HG03521 (cell line): ENCODE measurements around the gene WDHD1.
"Not testable (repeated sequence)": the region's sequence is repeated elsewhere in the genome, so short reads cannot be mapped to it uniquely, and the experiment has no call there.

ENCODE experiments used
- ATAC-seq: cut with Tn5 transposase; IDR thresholded peaks from one replicate; pipeline ENCODE4 v1.9.1; 2021; ENCODE audit warnings: mild to moderate bottlenecking, moderate library complexity; ENCODE audit not compliant: unreplicated experiment

WDHD1 gene

DNA sequence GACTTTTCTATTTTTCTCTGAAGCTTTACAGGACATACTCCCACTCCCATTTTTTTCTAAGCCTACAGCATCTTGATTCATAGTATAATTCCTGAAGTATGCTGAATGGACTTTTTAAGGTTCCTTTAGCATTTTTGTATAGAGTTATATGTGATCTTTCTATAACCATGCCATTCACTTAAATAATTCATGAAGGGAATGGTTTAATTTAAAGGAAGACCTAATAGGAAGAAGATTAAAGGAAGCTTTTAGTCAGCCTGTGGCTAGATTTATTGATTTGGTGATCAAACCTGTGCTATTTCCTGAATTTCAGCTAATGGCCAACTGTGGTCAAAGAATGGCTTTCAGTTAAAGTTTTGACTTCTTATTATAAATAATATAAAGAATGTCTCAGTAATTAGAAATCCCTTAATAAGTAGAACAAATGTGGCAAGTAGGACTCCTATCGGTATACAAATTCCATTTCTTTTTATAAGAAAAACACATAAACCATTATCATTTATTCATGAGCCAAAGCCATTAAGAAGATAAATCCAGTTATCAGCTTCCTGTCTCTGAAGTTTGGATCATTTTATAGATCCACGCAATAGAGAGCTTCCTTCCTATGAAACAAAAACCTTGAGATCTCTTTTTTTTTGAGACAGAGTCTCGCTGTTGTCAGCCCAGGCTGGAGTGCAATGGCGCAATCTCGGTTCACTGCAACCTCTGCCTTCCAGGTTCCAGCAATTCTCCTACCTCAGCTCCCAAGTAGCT lies 20.6 kb upstream of the WDHD1 start:
- no peak for ATAC-seq

DNA sequence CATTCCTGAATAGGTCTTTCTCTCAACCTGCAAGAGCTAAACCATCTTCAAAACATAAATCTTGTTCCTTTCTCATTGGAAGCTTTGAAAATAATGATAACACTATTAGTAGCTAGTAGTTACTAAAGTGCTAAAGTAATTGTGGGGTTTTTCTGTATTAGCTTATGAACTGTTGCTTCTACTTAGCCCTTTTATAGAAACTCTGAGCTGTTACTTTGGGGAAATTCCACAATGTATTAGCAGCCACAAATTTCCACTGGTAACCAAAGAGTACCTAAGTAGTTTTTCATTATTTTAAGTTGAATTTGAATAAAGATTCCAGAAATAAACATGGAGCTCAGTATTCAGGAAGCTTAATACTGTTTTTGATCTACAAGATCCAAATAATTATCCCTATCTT lies 18.2 kb upstream of the WDHD1 start:
- no peak for ATAC-seq

DNA sequence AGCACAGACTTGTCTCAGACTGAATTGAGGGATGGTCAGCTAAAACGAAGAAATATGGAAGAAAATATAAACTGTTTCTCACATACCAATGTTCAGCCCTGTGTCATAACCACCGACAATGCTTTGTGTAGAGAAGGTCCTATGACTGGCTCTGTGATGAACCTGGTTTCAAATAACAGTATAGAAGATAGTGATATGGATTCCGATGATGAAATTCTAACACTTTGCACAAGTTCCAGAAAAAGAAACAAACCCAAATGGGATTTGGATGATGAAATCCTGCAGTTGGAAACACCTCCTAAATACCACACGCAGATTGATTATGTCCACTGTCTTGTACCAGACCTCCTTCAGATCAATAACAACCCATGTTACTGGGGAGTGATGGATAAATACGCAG lies 16.6 kb upstream of the WDHD1 start:
- no peak for ATAC-seq

DNA sequence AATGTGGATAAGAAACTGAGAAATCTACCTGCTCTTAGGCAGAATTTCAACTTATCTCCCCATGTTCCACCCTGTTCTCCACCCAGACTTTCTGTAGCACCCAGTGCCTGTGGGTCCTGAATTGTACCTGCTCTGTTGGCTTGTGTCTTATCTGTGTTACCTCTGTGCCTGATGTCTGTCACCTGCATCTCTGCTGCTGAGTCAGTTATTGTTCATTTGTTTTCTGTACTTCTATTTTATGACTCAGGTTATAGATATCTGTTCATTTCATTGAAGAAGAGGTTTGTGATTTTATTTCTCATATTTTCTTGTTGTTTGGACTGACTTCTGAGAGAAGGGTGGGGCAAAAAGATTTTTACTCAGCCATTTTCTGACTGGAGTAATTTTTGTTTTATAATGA lies 11.8 kb upstream of the WDHD1 start:
- ATAC-seq = no peak

DNA sequence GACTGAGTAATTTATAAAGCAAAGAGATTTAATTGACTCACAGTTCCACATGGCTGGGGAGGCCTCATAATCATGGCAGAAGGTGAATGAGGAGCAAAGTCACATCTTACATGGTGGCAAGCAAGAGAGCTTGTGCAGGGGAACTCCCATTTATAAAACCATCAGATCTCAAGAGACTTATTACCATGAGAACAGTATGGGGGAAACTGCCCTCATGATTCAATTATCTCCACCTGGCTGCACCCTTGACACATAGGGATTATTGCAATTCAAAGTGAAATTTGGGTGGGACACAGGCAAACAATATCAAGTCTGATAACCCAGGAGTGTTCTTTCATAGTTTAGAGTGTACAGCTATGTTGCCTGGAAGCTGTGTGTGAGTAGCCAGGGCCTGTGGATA lies 11.1 kb upstream of the WDHD1 start:
- not testable (repeated sequence) for ATAC-seq

DNA sequence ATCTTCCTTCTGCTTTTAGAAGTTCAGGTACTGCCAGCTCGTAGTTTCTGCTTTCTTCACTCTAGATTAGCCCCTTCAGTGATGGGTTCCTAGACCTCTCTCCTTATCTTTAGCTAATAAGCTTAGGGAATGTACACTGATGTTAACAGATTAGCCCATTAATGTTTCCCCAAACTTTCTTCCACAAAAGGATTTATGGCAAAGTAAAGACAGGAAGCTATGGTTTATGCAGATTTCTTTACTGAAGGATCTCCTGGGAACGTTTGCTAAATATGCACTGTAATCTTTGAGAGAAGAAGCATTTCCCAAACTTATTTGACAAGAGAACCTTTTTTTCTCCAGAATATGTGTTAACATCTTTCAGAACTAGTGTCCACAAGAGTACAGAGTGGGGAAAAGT lies 4.3 kb upstream of the WDHD1 start:
- ATAC-seq = no peak

DNA sequence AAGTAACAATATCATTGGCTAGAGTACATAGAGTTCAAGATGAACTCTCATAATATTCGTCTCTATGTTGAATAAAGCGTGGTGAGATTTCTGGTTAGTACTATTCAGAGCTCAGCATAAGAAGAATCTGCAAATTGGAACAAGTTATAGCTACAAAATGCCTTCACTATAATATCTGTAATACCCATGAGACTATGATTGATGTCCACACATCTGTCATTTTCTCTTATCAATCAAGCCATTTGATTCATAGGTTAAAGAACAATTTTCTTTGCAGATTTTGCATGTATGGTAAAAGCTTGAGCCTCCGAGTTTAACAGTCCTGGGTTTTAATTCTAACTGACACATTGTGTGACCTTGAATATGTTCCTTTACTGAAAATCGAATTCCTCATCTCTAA lies 1.6 kb upstream of the WDHD1 start:
- no peak for ATAC-seq

DNA sequence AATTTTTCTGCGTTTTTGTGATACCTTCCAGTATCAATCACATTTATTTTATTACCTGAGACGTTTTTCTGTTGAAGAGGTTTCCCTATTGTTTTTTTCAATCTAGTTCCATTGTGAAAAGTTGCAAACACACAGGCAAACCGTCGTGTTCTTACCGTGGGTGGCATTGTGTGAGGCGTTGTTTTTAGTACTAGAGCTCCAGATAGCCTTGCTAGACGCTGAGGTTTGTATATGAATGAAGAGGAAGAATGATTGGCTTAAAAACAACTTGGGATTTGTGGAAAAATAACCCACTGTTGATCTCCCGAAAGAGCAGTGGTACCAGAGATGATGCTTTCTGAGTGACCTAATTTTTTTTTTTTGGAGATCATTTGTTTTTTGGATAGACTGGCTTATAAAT lies 1.2 kb upstream of the WDHD1 start:
- no peak for ATAC-seq

DNA sequence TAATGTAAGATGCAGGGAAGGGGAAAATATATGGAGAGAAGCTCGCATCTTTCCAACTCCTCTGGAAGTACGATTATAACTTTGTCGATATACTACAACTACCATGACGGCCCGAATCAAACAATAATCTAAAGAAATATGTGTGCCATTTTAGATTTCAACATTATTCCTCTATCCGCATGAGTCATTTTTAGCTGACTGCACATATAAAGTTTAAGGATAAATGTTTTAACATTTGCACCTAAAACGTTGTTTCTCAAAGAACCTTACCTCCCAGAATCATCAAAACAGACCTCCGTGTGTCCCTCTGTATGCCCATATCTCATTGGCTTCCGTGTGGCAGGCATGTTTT lies 482 bp downstream of the WDHD1 start:
- ATAC-seq = no peak

DNA sequence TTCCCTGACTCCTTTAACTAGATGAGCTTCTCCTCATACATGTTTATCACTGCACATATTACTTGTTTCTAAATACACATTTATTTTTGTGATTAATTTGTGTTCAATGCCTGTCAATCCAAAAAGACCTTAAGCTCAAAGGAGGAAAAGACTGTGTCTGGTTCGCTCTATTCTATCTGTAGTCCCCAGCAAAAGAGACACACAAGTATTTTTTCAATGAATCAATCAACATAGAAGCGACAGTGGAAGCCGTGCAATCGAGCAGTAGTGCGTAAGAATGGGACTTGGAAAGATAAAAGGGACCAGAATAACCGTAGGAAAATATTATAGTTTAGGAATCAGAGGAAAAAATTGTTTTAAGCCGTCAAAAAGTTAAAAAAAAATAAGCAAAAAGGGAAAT lies 951 bp downstream of the WDHD1 start:
- ATAC-seq = no peak

DNA sequence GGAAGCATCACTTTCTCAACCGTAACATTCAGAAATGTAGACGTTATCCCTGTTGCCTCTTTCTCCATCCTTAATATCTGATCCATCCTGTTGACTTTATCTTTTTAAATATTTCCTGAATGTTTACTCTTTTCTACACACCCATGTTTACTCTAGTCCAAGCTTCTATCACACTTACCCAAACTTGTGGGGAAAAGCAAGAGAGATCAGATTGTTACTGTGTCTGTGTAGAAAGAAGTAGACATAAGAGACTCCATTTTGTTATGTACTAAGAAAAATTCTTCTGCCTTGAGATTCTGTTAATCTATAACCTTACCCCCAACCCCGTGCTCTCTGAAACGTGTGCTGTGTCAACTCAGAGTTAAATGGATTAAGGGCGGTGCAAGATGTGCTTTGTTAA lies 2.5 kb downstream of the WDHD1 start:
- not testable (repeated sequence) for ATAC-seq

DNA sequence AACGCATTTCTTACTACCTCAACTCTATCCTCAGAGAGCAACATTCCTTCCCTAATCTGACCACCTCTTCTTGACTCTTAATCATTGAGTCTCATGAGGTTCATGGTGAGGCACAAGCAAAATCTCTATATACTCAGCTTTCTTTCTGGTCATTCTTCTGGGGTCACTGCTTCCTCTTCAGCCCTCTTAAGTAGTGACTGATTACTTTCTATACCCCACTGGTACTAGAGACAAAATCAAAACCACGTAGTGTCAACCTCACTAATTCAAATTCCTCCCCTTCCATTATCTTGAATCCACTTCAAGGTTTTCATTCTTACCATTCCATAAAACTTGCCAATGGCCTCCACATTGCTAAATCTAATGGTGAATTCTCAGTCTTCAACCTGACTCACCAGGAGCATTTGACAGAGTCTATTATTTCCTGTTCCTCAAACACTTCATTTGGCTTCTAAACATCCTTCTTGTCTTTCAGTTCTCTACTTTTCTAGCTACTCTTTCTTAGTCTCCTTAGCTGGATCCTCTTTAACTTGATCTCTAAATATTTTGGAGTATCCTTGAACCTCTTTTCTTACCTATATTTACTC lies 6.8 kb downstream of the WDHD1 start:
- ATAC-seq = no peak

DNA sequence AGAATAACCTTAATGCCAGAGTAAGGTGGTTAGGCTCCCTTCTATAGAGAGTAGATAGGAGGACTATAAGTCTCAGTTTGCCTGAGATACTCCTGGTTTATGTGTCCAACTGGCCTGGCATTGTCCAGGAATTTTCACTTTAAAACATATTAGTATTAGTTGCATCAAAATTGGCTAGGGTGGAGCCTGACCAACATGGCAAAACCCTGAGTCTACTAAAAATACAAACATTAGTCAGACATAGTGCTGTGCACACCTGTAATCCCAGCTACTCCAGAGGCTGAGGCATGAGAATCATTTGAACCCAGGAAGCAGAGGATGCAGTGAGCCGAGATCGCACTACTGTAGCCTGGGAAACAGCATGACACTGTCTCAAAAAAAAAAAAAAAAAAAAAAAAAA lies 11.9 kb downstream of the WDHD1 start:
- no peak for ATAC-seq

DNA sequence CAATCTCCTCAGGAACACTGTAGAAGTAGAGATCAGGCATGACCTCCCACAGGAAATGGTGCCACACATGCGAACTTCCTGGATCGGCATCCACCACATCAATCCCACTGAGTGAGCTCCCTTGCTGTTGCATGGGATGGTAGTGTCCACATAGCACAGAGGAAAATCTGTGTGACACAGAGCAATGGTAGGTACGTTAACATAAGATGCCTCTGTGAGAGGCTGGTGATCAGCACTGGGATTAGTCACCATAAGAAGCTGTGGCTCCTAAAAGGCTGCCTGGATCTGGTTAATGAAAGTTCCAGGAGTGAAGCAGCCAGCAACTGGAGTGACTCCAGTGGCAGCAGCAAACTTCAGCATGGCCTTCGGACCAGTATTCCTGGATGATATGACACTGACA lies 21.8 kb downstream of the WDHD1 start:
- no peak for ATAC-seq

DNA sequence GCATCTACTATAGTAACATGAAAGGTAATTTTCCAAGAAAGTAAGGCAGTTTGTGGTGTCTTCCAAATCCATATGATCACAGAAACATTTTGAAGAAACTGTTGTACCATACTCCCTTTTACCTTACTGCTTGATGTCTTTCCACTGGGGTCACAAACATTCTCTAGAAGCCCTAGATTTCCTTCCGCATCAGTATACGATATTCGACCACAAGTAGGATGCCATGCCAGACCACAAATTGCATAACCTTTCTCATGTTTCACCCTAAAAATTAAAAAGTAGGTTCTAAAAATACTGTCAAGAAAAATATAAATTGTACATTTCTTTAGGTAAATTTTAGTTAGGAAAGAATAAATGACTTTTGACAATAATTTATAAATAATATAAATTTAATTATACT lies 26.5 kb downstream of the WDHD1 start:
- ATAC-seq = no peak

DNA sequence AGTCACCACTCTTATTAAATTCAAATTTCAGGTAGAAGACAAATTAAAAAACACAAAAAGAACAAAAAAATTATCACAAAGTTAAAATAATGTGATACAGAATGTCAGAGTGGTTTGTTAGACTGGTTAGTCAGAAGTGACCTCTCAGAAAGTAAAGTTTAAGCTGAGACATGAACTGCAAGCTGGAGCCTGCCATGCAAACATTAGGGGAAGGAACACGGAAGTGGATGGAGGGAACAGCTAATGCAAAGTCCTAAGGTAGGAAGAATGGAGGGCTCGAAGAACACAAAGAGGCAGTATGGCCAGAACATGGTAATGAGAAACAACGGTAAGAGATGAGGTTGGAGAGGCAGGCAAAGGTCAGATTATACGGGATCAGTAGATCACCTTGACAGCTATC lies 41.7 kb downstream of the WDHD1 start:
- ATAC-seq = no peak

DNA sequence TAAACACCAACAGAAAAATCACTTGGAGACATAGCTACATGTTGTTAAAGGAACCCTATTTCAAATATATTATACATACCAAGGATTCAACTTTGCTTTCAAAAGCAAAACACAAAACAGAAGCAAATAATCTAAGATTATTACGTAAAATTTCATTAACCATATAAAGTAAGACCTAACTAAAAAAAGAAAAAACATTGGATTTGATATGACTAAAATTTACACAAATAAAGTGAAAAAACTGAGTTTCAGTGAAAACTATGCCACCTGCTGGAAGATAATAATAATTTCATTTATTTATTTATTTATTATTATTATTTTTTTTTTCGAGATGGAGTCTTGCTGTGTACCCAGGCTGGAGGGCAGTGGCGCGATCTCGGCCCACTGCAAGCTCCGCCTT lies 45.2 kb downstream of the WDHD1 start:
- no peak for ATAC-seq

DNA sequence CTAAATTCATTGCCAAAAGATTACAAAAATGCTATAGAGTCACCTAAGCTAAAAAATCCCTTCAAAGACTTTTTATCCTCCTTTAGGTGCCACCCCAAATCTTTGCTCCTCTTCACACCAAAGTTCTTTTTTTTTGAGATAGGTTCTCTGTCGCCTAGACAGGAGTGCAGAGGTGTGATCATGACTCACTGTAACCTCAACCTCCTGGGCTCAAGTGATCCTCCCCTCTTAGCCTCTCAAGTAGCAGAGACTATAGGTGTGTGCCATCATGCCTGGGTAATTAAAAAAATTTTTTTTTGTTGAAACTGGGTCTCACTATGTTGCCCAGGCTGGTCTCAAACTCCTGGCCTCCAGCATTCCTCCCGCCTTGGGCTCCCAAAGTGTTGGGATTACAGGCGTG lies 47.9 kb downstream of the WDHD1 start:
- ATAC-seq = no peak

DNA sequence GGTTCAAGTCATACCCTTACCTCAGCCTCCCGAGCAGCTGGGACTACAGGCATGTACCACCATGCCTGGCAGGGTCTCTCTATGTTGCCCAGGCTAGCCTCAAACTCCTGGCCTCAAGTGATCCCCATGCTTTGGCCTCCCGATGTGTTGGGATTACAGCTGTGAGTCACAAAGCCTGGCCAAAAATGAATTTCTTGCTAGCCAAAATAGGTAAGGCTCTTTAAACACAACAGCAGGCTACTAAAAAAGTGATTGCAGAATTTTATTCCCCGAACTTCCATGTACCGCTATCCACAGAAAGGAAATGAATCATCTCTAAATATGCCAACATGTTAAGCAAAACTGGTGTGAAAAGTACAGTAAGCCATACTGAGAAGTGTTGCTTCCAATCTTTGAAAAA lies 50.6 kb downstream of the WDHD1 start:
- ATAC-seq = no peak

DNA sequence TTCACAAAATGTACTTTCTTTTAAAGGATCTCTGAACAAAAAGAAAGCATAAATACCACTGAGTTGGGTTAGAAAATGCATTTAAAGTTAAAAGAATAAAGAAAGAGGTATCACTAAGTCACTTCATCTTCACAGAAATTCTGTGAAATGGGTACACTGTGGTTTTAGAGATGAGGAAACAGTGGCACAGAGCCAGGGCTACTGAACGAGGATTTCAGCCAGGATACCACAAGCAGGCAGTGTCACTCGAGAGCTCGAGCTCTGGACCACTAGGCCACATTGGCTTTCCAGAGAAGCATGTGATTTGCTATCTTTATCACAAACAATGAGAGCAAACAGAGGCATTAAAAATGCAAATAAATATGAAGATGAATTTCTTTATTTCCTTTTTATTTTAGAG lies 51.0 kb downstream of the WDHD1 start:
- ATAC-seq = no peak

DNA sequence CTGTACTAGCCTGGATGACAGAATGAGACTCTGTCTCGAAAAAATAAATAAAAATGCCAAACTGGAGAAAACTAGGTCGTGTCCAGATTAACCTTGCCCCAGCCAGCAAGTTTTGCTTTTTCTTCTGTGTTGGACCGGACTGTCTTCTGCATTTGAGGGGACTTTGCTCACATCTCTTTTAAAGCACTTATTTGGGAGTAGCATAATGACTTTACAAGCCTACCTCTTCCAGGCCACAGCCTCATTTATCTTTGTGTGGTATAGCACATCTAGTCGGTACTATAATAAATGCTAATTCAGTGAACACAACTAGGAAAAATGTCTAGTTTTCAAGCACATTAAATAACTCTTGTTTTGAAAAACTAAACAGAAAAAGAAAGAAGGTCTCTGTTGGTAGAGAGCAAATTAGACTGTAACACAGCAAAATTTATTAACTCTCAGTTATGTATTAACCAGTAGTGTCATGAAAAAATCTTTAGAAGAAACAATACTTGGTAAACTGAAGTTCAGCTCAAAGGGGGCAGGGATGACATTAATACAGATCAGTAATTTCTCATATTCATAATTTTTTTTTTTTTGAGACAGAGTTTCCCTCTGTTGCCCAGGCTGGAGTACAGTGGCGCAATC lies 52.0 kb downstream of the WDHD1 start:
- no peak for ATAC-seq

DNA sequence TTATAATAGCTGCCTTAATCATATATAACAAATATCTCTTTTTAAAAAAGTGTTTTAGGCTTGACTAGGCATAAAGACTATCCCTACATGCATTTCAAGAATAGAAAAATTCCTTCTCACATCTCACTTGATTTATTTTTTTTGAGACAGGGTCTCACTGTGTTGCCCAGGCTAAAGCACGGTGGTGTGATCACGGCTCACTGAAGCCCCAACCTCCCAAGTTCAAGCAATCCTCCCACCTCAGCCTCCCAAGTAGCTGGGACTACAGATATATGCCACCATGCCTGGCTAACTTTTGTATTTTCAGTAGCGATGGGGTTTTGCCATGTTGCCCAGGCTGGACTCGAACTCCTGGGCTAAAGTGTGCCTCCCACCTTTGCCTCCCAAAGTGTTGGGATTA lies 59.4 kb downstream of the WDHD1 start:
- no peak for ATAC-seq

DNA sequence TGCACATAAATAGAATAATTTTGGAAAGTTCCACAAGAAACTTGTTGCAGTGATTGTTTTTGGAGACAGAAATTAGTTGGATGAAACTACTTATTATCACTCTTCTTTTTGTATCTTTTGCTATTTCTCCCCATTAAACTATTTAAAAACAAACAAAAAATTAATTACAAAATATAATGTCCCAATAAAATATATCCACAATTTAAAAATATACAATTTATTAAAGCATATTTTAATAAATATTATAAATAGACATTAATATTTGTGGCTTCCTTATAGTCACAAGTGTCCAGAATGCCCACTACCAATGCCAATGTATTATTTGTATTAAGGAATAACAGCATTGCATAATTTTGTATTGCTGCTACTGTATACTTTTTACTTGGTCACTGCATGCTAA lies 71.8 kb downstream of the WDHD1 start:
- ATAC-seq = no peak
